ENCODE data around the gene CRAT. TPM values are rescaled to one million over a fixed set of nuclear protein-coding genes. Genes with fewer than 3 reads are reported as not detected.

Gene CRAT
- total RNA-seq (2014; rRNA removed; shearing (Covaris generic)): 27.2 and 32.5 TPM in 2 replicates
- polyA plus RNA-seq (2014; cell fraction: nucleus; rRNA removed): 25.2 and 35.0 TPM in 2 replicates

- peak; percentile 94 for DNase-seq (ENCODE audit: extremely low read depth, low read depth)
These were observed at the start of gene CRAT, which contains the start of gene PTPA for GRCh38 chr9:129110740-129111527. Gene CRAT, minus strand, starts transcription at chr9:129110793. Its CDS starts 284 bp downstream, at chr9:129110509. Gene PTPA, plus strand, starts transcription at chr9:129111415. Its CDS starts 186 bp downstream, at chr9:129111601.

GRCh38 chr9:129156163-129156562 lies 45.6 kb upstream of the CRAT start:
- DNase-seq (ENCODE audit: extremely low read depth, low read depth): no peak

GRCh38 chr9:129154866-129155477 lies 44.4 kb upstream of the CRAT start:
- DNase-seq (ENCODE audit: extremely low read depth, low read depth): no peak

- no peak for DNase-seq (ENCODE audit: extremely low read depth, low read depth)
These were observed 40.9 kb upstream of the CRAT start for GRCh38 chr9:129151469-129151868.

GRCh38 chr9:129150672-129151211 lies 40.1 kb upstream of the CRAT start:
- DNase-seq (ENCODE audit: extremely low read depth, low read depth): no peak

GRCh38 chr9:129150122-129150521 lies 39.5 kb upstream of the CRAT start:
- no peak for DNase-seq (ENCODE audit: extremely low read depth, low read depth)

GRCh38 chr9:129149442-129149841 lies 38.8 kb upstream of the CRAT start:
- DNase-seq (ENCODE audit: extremely low read depth, low read depth): no peak

GRCh38 chr9:129148463-129149204 lies 38.0 kb upstream of the CRAT start:
- no peak for DNase-seq (ENCODE audit: extremely low read depth, low read depth)

- DNase-seq (ENCODE audit: extremely low read depth, low read depth): no peak
These were observed 35.9 kb upstream of the CRAT start for GRCh38 chr9:129146441-129146941.

- no peak for DNase-seq (ENCODE audit: extremely low read depth, low read depth)
These were observed 35.3 kb upstream of the CRAT start for GRCh38 chr9:129145841-129146292.

GRCh38 chr9:129145316-129145715 lies 34.7 kb upstream of the CRAT start:
- no peak for DNase-seq (ENCODE audit: extremely low read depth, low read depth)

GRCh38 chr9:129143031-129143927 lies 32.7 kb upstream of the CRAT start:
- DNase-seq (ENCODE audit: extremely low read depth, low read depth): peak; percentile 80

- DNase-seq (ENCODE audit: extremely low read depth, low read depth): no peak
These were observed 31.7 kb upstream of the CRAT start for GRCh38 chr9:129142138-129142935.

- DNase-seq (ENCODE audit: extremely low read depth, low read depth): peak; percentile 45
These were observed 30.8 kb upstream of the CRAT start for GRCh38 chr9:129141066-129142041.

- DNase-seq (ENCODE audit: extremely low read depth, low read depth): peak; percentile 41
These were observed 29.9 kb upstream of the CRAT start for GRCh38 chr9:129140397-129141065.

GRCh38 chr9:129139993-129140396 lies 29.4 kb upstream of the CRAT start:
- DNase-seq (ENCODE audit: extremely low read depth, low read depth): peak; percentile 99

Measured in NCI-H460 (cell line).